Astrocyte (in vitro differentiated cells and primary cell): ENCODE measurements around the gene PCDHGB1.

Source experiments
- EZH2 ChIP-seq: IDR thresholded peaks from 2 replicates; pipeline ENCODE4 v1.6.1; 2012; ENCODE audit warnings: mild to moderate bottlenecking, low read length, inconsistent platforms; ENCODE audit not compliant: insufficient read depth
- TF ChIP-seq, protein P1 (sequence below): IDR thresholded peaks from 2 replicates; pipeline ENCODE4 v1.5.1; 2011; ENCODE audit warnings: low read depth, mild to moderate bottlenecking, inconsistent platforms, low read length, moderate library complexity; ENCODE audit not compliant: insufficient read depth

DNA sequence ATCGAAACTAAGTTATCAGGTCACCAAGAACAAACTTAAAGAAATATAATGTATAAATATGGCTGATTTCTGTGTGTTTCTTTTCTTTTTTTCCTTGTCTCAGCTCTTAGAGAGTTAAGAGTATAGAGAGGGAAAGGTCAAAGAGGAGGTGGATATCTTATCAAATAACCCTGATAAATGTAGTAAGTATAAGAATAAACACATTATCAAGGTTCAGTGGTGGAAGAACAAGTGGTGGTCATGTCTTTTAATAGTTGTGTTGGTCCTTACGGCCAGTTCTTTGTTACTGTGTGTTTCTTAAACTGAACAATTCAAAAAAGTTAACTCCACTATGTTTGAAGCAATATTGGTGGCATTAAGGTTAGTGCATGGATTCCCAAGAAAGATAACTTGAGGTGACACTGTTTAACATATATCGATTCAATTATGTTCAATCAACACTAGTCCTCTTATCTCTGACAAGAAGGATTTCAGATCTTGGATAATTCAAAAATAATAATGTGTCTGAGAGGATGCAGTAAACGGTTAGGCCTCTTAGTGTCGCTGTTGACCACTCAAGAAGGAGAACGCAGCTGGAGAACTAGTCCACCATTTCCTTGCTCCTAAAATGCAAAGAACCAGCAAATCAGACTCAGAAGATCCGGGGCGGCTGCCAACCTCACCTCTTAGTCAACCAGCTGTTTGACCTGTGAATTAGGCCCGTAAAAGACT, 6.5 kb upstream of the PCDHGB1 start, which contains the start of gene PCDHGA3:
- TF ChIP-seq, protein P1, sequence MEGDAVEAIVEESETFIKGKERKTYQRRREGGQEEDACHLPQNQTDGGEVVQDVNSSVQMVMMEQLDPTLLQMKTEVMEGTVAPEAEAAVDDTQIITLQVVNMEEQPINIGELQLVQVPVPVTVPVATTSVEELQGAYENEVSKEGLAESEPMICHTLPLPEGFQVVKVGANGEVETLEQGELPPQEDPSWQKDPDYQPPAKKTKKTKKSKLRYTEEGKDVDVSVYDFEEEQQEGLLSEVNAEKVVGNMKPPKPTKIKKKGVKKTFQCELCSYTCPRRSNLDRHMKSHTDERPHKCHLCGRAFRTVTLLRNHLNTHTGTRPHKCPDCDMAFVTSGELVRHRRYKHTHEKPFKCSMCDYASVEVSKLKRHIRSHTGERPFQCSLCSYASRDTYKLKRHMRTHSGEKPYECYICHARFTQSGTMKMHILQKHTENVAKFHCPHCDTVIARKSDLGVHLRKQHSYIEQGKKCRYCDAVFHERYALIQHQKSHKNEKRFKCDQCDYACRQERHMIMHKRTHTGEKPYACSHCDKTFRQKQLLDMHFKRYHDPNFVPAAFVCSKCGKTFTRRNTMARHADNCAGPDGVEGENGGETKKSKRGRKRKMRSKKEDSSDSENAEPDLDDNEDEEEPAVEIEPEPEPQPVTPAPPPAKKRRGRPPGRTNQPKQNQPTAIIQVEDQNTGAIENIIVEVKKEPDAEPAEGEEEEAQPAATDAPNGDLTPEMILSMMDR: peak; percentile 41
- TF ChIP-seq EZH2: no peak
